BE2C (cell line): ENCODE results near the gene MAP3K20.

Experiments used
- DNase-seq: peaks from one replicate; pipeline ENCODE4 v3.0.0-alpha.2; 2020
- H3K27me3 ChIP-seq: fragments of 250-450 bp; sonication (Bioruptor Pico); 2 replicates; pipeline ENCODE4 v1.5.1; 2020; ENCODE audit warnings: mild to moderate bottlenecking
- H3K36me3 ChIP-seq: fragments of 250-450 bp; sonication (Bioruptor Pico); 2 replicates; pipeline ENCODE4 v1.5.1; 2020; ENCODE audit warnings: mild to moderate bottlenecking
- H3K4me1 ChIP-seq: fragments of 250-450 bp; sonication (Bioruptor Pico); 2 replicates; pipeline ENCODE4 v1.5.1; 2020
- H3K4me3 ChIP-seq: 2 replicates; pipeline ENCODE4 v1.5.1; 2011; ENCODE audit warnings: low read depth, low read length
- H3K9me3 ChIP-seq: fragments of 250-450 bp; sonication (Bioruptor Pico); 2 replicates; pipeline ENCODE4 v1.5.1; 2020
- CTCF ChIP-seq: IDR thresholded peaks from 2 replicates; pipeline ENCODE4 v1.5.1; 2012; ENCODE audit warnings: mild to moderate bottlenecking, low read depth, low read length

The MAP3K20 gene

GRCh38 chr2:173054466-173054865, 21.2 kb upstream of the MAP3K20 start:
- no peaks in the 10 kb centered on the region; the same call in 1 of the 2 replicates for H3K4me1 ChIP-seq
- no peaks in the 10 kb centered on the region for H3K36me3 ChIP-seq
- H3K4me3 ChIP-seq: no peak overlapping the region
- no peak for TF ChIP-seq CTCF
- H3K9me3 ChIP-seq: no peaks in the 10 kb centered on the region
- H3K27me3 ChIP-seq: no peaks in the 10 kb centered on the region
- DNase-seq: no peak

GRCh38 chr2:173056705-173057364, 18.8 kb upstream of the MAP3K20 start:
- no peak overlapping the region for H3K4me3 ChIP-seq
- TF ChIP-seq CTCF: no peak
- H3K27me3 ChIP-seq: no peaks in the 10 kb centered on the region
- no peaks in the 10 kb centered on the region for H3K9me3 ChIP-seq
- no peaks in the 10 kb centered on the region for H3K36me3 ChIP-seq
- H3K4me1 ChIP-seq: no peaks in the 10 kb centered on the region
- DNase-seq: no peak

- no peak for DNase-seq
- Histone ChIP-seq H3K9me3 (no peaks in the 10 kb centered on the region), H3K4me1 (no peaks in the 10 kb centered on the region), H3K36me3 (no peaks in the 10 kb centered on the region), H3K4me3 (no peak overlapping the region), H3K27me3 (no peaks in the 10 kb centered on the region)
- TF ChIP-seq CTCF: no peak
These were observed 17.5 kb upstream of the MAP3K20 start for GRCh38 chr2:173058097-173058496.

GRCh38 chr2:173058673-173059072, 17.0 kb upstream of the MAP3K20 start:
- H3K27me3 ChIP-seq: no peaks in the 10 kb centered on the region
- no peak for TF ChIP-seq CTCF
- no peaks in the 10 kb centered on the region for H3K36me3 ChIP-seq
- no peak for DNase-seq
- no peak overlapping the region for H3K4me3 ChIP-seq
- H3K4me1 ChIP-seq: no peaks in the 10 kb centered on the region
- no peaks in the 10 kb centered on the region for H3K9me3 ChIP-seq

- no peak for DNase-seq
- no peaks in the 10 kb centered on the region for H3K4me1 ChIP-seq
- no peak for TF ChIP-seq CTCF
- no peaks in the 10 kb centered on the region for H3K9me3 ChIP-seq
- H3K36me3 ChIP-seq: no peaks in the 10 kb centered on the region
- H3K4me3 ChIP-seq: no peak overlapping the region
- H3K27me3 ChIP-seq: no peaks in the 10 kb centered on the region
These were observed 16.4 kb upstream of the MAP3K20 start for GRCh38 chr2:173059292-173059691.

GRCh38 chr2:173059971-173060461, 15.6 kb upstream of the MAP3K20 start:
- no peaks in the 10 kb centered on the region for H3K27me3 ChIP-seq
- H3K9me3 ChIP-seq: no peaks in the 10 kb centered on the region
- no peak for TF ChIP-seq CTCF
- no peaks in the 10 kb centered on the region for H3K36me3 ChIP-seq
- no peak overlapping the region for H3K4me3 ChIP-seq
- H3K4me1 ChIP-seq: no peaks in the 10 kb centered on the region
- DNase-seq: no peak
